ENCODE results near the gene LRRC47.
A peak's percentile ranks its signal among the peaks of the same experiment; 100 is the strongest.

The LRRC47 gene

DNA sequence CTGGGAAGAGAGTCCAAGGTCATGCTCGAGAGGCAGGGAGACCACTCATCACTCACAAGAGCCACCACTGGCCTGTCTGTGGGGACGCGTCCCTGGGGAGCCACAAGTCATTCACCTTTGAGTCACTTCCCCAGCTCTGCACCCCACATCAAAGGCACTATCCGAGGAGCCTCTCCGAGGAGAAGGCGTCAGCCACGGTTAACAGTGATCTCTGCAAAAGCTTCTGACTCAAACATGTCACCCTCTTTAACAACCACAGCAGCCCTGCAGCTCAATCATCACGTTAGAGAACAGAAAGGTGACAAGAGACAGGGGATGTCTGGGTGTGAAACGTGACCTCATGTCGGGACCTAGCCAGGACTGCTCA, 9.0 kb downstream of the LRRC47 start:
- TF ChIP-seq, protein P1, sequence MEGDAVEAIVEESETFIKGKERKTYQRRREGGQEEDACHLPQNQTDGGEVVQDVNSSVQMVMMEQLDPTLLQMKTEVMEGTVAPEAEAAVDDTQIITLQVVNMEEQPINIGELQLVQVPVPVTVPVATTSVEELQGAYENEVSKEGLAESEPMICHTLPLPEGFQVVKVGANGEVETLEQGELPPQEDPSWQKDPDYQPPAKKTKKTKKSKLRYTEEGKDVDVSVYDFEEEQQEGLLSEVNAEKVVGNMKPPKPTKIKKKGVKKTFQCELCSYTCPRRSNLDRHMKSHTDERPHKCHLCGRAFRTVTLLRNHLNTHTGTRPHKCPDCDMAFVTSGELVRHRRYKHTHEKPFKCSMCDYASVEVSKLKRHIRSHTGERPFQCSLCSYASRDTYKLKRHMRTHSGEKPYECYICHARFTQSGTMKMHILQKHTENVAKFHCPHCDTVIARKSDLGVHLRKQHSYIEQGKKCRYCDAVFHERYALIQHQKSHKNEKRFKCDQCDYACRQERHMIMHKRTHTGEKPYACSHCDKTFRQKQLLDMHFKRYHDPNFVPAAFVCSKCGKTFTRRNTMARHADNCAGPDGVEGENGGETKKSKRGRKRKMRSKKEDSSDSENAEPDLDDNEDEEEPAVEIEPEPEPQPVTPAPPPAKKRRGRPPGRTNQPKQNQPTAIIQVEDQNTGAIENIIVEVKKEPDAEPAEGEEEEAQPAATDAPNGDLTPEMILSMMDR (IDR thresholded peaks at IDR 0.05; ENCODE audit: insufficient read depth, low read depth, low read length, missing control alignments), result no peak
- DNase-seq (ENCODE audit: low read depth), result peak; percentile 88
- H3K4me3 ChIP-seq (ENCODE audit: low read depth, low read length), result no peak overlapping the region

DNA sequence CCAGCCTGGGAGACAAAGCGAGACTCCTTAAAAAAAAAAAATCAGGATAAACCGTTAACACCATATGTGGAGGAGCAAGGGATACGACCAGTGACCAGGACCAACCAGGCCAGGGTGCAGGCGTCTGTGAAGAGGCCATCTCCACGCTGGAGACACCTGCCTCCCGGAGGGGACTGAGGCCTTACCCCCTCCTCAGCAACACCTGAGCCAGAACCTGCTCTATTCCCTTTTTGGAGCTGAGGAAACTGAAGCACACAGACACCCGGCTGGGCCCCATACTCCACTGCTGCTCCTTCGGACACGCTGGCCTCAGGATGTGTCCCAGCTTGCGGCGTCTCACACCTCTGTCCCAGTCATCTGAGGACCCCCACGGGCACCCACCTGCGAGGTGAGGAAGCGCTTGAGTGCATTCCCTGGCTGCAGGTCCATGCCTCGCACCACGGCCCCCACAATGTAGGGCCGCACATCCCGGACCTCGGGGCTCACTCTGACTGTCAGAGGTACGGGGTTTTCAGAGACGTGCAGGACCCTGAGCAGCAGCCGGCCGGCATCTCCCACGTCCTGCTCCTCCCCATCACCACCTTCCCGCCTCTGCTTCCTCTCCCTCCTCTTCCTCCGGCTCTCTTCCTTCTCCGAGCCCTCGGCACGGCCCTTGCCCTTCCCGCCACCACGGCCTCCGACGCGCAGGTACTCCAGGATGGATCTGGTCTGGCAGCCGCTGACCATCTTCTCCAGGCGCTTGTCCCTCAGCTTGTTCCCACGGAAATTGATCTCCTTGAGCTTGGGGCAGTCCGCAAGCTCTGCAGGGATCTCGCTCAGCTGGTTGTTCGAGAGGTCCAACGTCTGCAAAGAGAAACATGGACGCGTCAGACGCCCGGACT, 9.6 kb downstream of the LRRC47 start:
- H3K4me3 ChIP-seq (ENCODE audit: low read depth, low read length), result no peak overlapping the region
- TF ChIP-seq, protein P1 (IDR thresholded peaks at IDR 0.05; ENCODE audit: insufficient read depth, low read depth, low read length, missing control alignments), result no peak
- no peak for DNase-seq (ENCODE audit: low read depth)

GRCh38 chr1:3785456-3786157, 10.7 kb downstream of the LRRC47 start:
- DNase-seq (ENCODE audit: low read depth), result peak; percentile 48
- TF ChIP-seq, protein P1 (IDR thresholded peaks at IDR 0.05; ENCODE audit: insufficient read depth, low read depth, low read length, missing control alignments), result peak; percentile 58
- H3K4me3 ChIP-seq (ENCODE audit: low read depth, low read length), result no peak overlapping the region

DNA sequence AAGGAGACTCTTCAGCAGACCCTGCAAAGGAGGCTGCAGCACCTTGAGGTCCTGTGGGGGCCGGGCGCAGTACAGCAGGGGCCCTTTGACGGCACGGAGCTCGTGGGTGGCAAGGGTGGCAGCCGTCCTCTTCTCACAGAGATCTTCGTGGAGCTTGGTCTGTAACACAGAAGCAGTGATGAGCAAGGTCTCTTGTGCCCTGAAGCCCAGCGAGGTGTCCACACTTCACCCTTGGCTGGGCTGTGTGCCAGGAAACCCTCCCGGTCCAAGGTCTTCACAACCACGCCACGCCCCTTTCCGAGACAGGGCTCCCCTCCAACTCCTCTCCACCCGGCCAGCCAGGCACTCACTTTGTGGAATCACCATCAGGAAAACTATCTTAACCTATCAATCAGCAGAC, 11.3 kb downstream of the LRRC47 start:
- no peak overlapping the region for H3K4me3 ChIP-seq (ENCODE audit: low read depth, low read length)
- no peak for DNase-seq (ENCODE audit: low read depth)
- TF ChIP-seq, protein P1 (IDR thresholded peaks at IDR 0.05; ENCODE audit: insufficient read depth, low read depth, low read length, missing control alignments), result no peak

- DNase-seq (ENCODE audit: low read depth), result no peak
- no peak overlapping the region for H3K4me3 ChIP-seq (ENCODE audit: low read depth, low read length)
- TF ChIP-seq, protein P1 (IDR thresholded peaks at IDR 0.05; ENCODE audit: insufficient read depth, low read depth, low read length, missing control alignments), result no peak
Measured at GRCh38 chr1:3783651-3784474, 12.4 kb downstream of the LRRC47 start.

- H3K4me3 ChIP-seq (ENCODE audit: low read depth, low read length), result no peak overlapping the region
- TF ChIP-seq, protein P1 (IDR thresholded peaks at IDR 0.05; ENCODE audit: insufficient read depth, low read depth, low read length, missing control alignments), result no peak
- no peak for DNase-seq (ENCODE audit: low read depth)
Measured at GRCh38 chr1:3780901-3781300, 15.4 kb downstream of the LRRC47 start.
